Ovary (tissue), 3 donors: Measurements from ENCODE around the gene TRPM3.

Source experiments
- EP300 ChIP-seq: sonication (generic); formaldehyde crosslinking; IDR thresholded peaks from one replicate; pipeline ENCODE4 v1.6.1; 2017; ENCODE audit warnings: antibody characterized with exemption
- POLR2A ChIP-seq: fragments of 450-650 bp; IDR thresholded peaks from one replicate; pipeline ENCODE4 v1.6.1; 2017; ENCODE audit warnings: antibody characterized with exemption, mild to moderate bottlenecking, moderate library complexity
- TF ChIP-seq, protein P1 (sequence below), 3 donors: fragments of 450-650 bp in 2 of 3; fragments of 200-600 bp in 1 of 3; IDR thresholded peaks; one replicate each; pipeline versions ENCODE4 v1.5.1 to v1.8.0; 2016 to 2022; ENCODE audit warnings: antibody characterized with exemption in 3 of 3, mild to moderate bottlenecking in 1 of 3
- donor health status: DM: no; HTN: no; CAD: no.

DNA sequence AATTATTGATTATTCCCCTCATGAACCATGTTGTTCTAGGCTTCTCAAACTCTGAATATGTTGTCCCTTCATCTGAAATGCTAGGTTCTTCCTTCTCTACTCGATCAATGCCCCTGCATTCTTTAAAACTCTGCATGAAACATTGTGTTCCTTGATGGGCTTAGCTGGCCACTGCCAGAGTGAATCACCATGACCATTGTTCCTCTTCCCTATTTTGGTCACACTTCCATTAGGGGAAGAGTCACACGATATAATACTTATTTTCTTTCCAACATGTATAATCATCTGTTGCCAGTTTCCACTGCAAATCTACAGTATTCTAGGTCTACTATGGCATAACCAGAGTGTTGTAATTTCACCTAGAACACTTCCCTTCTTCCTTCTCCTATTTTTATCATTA lies 247.9 kb downstream of the TRPM3 start:
- no peak for TF ChIP-seq POLR2A
- TF ChIP-seq, protein P1, sequence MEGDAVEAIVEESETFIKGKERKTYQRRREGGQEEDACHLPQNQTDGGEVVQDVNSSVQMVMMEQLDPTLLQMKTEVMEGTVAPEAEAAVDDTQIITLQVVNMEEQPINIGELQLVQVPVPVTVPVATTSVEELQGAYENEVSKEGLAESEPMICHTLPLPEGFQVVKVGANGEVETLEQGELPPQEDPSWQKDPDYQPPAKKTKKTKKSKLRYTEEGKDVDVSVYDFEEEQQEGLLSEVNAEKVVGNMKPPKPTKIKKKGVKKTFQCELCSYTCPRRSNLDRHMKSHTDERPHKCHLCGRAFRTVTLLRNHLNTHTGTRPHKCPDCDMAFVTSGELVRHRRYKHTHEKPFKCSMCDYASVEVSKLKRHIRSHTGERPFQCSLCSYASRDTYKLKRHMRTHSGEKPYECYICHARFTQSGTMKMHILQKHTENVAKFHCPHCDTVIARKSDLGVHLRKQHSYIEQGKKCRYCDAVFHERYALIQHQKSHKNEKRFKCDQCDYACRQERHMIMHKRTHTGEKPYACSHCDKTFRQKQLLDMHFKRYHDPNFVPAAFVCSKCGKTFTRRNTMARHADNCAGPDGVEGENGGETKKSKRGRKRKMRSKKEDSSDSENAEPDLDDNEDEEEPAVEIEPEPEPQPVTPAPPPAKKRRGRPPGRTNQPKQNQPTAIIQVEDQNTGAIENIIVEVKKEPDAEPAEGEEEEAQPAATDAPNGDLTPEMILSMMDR (IDR thresholded peaks at IDR 0.05), result no peak
- TF ChIP-seq EP300, result no peak
